H9 (cell line): ENCODE measurements around the gene GPR45. TPM values are rescaled to one million over a fixed set of nuclear protein-coding genes. Genes with fewer than 3 reads are reported as not detected.

ENCODE experiments used
- DNase-seq: peaks from one replicate; pipeline ENCODE4 v3.0.0-alpha.2; 2017
- H2AFZ ChIP-seq: one replicate; pipeline ENCODE4 v1.6.1; 2013; ENCODE audit warnings: mild to moderate bottlenecking, low read length, control low read depth, moderate library complexity
- H2AK5ac ChIP-seq: 2 replicates; pipeline ENCODE4 v1.6.1; 2013; ENCODE audit warnings: low read length, control low read depth, mixed read lengths; ENCODE audit not compliant: insufficient read length
- H2BK120ac ChIP-seq: one replicate; pipeline ENCODE4 v1.6.1; 2013; ENCODE audit warnings: low read depth, mild to moderate bottlenecking, low read length, control low read depth, inconsistent platforms; ENCODE audit not compliant: poor library complexity, severe bottlenecking
- H2BK12ac ChIP-seq: 2 replicates; pipeline ENCODE4 v1.6.1; 2013; ENCODE audit warnings: low read length, control low read depth, mixed read lengths, low read depth; ENCODE audit not compliant: insufficient read length
- H2BK15ac ChIP-seq: 2 replicates; pipeline ENCODE4 v1.6.1; 2013; ENCODE audit warnings: low read depth, low read length, control low read depth
- H2BK20ac ChIP-seq: one replicate; pipeline ENCODE4 v1.6.1; 2013; ENCODE audit warnings: low read depth, mild to moderate bottlenecking, low read length, control low read depth, inconsistent platforms; ENCODE audit not compliant: poor library complexity, severe bottlenecking
- H2BK5ac ChIP-seq: 2 replicates; pipeline ENCODE4 v1.6.1; 2013; ENCODE audit warnings: low read length, control low read depth, mixed read lengths; ENCODE audit not compliant: insufficient read length
- H3K14ac ChIP-seq: 2 replicates; pipeline ENCODE4 v1.6.1; 2013; ENCODE audit warnings: low read length, control low read depth; ENCODE audit not compliant: insufficient read depth
- H3K18ac ChIP-seq: 2 replicates; pipeline ENCODE4 v1.6.1; 2013; ENCODE audit warnings: low read depth, mild to moderate bottlenecking, mixed read lengths, low read length, control low read depth; ENCODE audit not compliant: insufficient read length
- H3K23ac ChIP-seq: 2 replicates; pipeline ENCODE4 v1.6.1; 2013; ENCODE audit warnings: low read length, control low read depth, mixed read lengths, low read depth; ENCODE audit not compliant: insufficient read length
- H3K23me2 ChIP-seq: 2 replicates; pipeline ENCODE4 v1.6.1; 2013; ENCODE audit warnings: low read depth, mild to moderate bottlenecking, mixed read lengths, low read length, control low read depth; ENCODE audit not compliant: insufficient read length, poor library complexity, severe bottlenecking
- H3K27ac ChIP-seq: 2 replicates; pipeline ENCODE4 v1.5.1; 2013; ENCODE audit warnings: low read length, control low read depth, mixed read lengths, low read depth; ENCODE audit not compliant: insufficient read length
- H3K27me3 ChIP-seq: 2 replicates; pipeline ENCODE4 v1.6.1; 2013; ENCODE audit warnings: low read length, control low read depth, inconsistent platforms; ENCODE audit not compliant: insufficient read depth
- H3K4ac ChIP-seq: 2 replicates; pipeline ENCODE4 v1.6.1; 2013; ENCODE audit warnings: low read depth, mild to moderate bottlenecking, control low read depth, inconsistent platforms, low read length, moderate library complexity
- H3K4me1 ChIP-seq: 2 replicates; pipeline ENCODE4 v1.6.1; 2013; ENCODE audit warnings: low read length, control low read depth, inconsistent platforms; ENCODE audit not compliant: insufficient read depth
- H3K4me2 ChIP-seq: 2 replicates; pipeline ENCODE4 v1.6.1; 2013; ENCODE audit warnings: low read length, control low read depth, mixed read lengths; ENCODE audit not compliant: insufficient read length, insufficient read depth
- H3K56ac ChIP-seq: 2 replicates; pipeline ENCODE4 v1.6.1; 2013; ENCODE audit warnings: low read depth, mild to moderate bottlenecking, mixed read lengths, low read length, control low read depth; ENCODE audit not compliant: insufficient read length
- H3K79me1 ChIP-seq: 2 replicates; pipeline ENCODE4 v1.6.1; 2013; ENCODE audit warnings: low read depth, mild to moderate bottlenecking, moderate library complexity, low read length, control low read depth, inconsistent platforms; ENCODE audit not compliant: insufficient read depth, poor library complexity, severe bottlenecking
- H3K79me2 ChIP-seq: 2 replicates; pipeline ENCODE4 v1.6.1; 2013; ENCODE audit warnings: low read length, control low read depth, inconsistent platforms; ENCODE audit not compliant: insufficient read depth
- H3K9ac ChIP-seq: 2 replicates; pipeline ENCODE4 v1.6.1; 2013; ENCODE audit warnings: low read length, control low read depth, mixed read lengths; ENCODE audit not compliant: insufficient read length; ENCODE audit errors: extremely low read depth
- H3K9me3 ChIP-seq: one replicate; pipeline ENCODE4 v1.6.1; 2013; ENCODE audit warnings: low read depth, low read length, inconsistent platforms; ENCODE audit not compliant: control insufficient read depth
- H3T11ph ChIP-seq: one replicate; pipeline ENCODE4 v1.6.1; 2013; ENCODE audit warnings: mild to moderate bottlenecking, low read length, control low read depth, inconsistent platforms
- H4K20me1 ChIP-seq: one replicate; pipeline ENCODE4 v1.6.1; 2013; ENCODE audit not compliant: control insufficient read depth, insufficient read length, insufficient read depth
- H4K5ac ChIP-seq: 2 replicates; pipeline ENCODE4 v1.6.1; 2013; ENCODE audit warnings: low read depth, mild to moderate bottlenecking, mixed read lengths, low read length, control low read depth; ENCODE audit not compliant: insufficient read length
- H4K8ac ChIP-seq: replicated peaks from 2 replicates; pipeline ENCODE4 v1.6.1; 2013; ENCODE audit warnings: low read length, control low read depth, mixed read lengths, low read depth; ENCODE audit not compliant: insufficient read length
- H4K91ac ChIP-seq: 2 replicates; pipeline ENCODE4 v1.6.1; 2013; ENCODE audit warnings: low read depth, mild to moderate bottlenecking, moderate library complexity, mixed read lengths, low read length, control low read depth; ENCODE audit not compliant: insufficient read length
- H3K27ac Mint-ChIP-seq, 3 experiments: 2 replicates in 2 of 3; 3 replicates in 1 of 3; pipeline ENCODE4 v1.8.0; 2020 to 2021; ENCODE audit warnings: mixed read lengths in 3 of 3, mild to moderate bottlenecking in 1 of 3, moderate library complexity in 1 of 3
- H3K27me3 Mint-ChIP-seq: 2 replicates; pipeline ENCODE4 v1.8.0; 2021; ENCODE audit warnings: low read depth, mild to moderate bottlenecking, moderate library complexity, mixed read lengths
- H3K36me3 Mint-ChIP-seq, 3 experiments: 2 replicates in 2 of 3; 3 replicates in 1 of 3; pipeline ENCODE4 v1.8.0; 2020 to 2021; ENCODE audit warnings: low read depth in 3 of 3, mixed read lengths in 3 of 3; ENCODE audit not compliant: insufficient read depth in 1 of 3
- H3K4me1 Mint-ChIP-seq, 2 experiments: 2 replicates each; pipeline ENCODE4 v1.8.0; 2020; ENCODE audit warnings: mixed read lengths in 2 of 2
- H3K4me3 Mint-ChIP-seq, 2 experiments: 2 replicates in 1 of 2; 3 replicates in 1 of 2; pipeline ENCODE4 v1.8.0; 2020 to 2021; ENCODE audit warnings: mild to moderate bottlenecking in 2 of 2, mixed read lengths in 2 of 2, moderate library complexity in 1 of 2
- H3K9me3 Mint-ChIP-seq, 2 experiments: 2 replicates in 1 of 2; 3 replicates in 1 of 2; pipeline ENCODE4 v1.8.0; 2020; ENCODE audit warnings: mild to moderate bottlenecking in 2 of 2, mixed read lengths in 2 of 2, moderate library complexity in 1 of 2
- WGBS: extraction: QIAGEN DNeasy Blood & Tissue Kit; methylation state at CpG from one replicate; pipeline ENCODE4 v1.1.7; 2013; ENCODE audit warnings: missing lambda C conversion rate, low lambda C conversion rate, mixed read lengths; ENCODE audit not compliant: insufficient read length; ENCODE audit errors: extremely low coverage; 5-methylcytosine and 5-hydroxymethylcytosine counted together
- total RNA-seq: library from RNA; stranded (reverse); gene quantifications from 2 replicates; pipeline ENCODE4 v1.2.1, GENCODE V29; 2021
- TF ChIP-seq, protein P1 (sequence below): fragments of 200-600 bp; sonication (generic); conservative IDR thresholded peaks from 3 replicates; pipeline ENCODE4 v1.8.0; 2021; ENCODE audit warnings: antibody characterized with exemption, mild to moderate bottlenecking

Gene GPR45
- total RNA-seq, 1 experiment from 2014 or later = not detected

DNA sequence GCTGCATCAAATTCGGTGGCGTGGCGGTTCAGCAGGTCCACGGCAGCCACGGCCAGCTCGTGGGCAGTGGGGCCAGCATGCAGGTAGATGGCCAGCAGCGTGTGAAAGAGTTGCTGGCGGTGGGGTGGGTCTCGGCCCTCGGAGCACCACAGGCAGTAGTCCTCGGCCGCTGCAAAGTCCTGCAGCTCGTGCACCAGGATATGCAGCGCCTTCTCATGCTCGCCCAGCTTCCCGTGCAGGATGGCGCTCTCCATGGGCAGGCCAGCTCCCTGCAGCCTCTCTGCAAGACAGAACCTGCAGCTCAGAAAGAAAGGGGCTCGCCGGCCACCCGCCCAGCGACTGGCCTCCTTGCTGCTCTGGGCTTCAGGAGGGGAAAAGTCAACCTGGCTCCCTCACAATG is 27.9 kb downstream of the GPR45 start:
- no CpG with 5 or more reads among the region's 21 CpGs for WGBS
- H4K20me1 ChIP-seq = no peaks in the 10 kb centered on the region
- H3K14ac ChIP-seq = no peak overlapping the region
- Mint-ChIP-seq H3K27me3 (no peaks in the 10 kb centered on the region), H3K4me3 (no peak overlapping the region), H3K4me1 (no peaks in the 10 kb centered on the region), H3K36me3 (peaks cover 11 to 85% (median 35%) of the 10 kb centered on the region in 3 experiments; a peak in 6 of 7 replicates), H3K27ac (no peak overlapping the region), H3K9me3 (no peaks in the 10 kb centered on the region)
- H3K4me2 ChIP-seq = no peak overlapping the region
- no peaks in the 10 kb centered on the region for H3K9me3 ChIP-seq
- no peak overlapping the region for H2BK12ac ChIP-seq
- no peaks in the 10 kb centered on the region for H3K79me1 ChIP-seq
- no peak overlapping the region for H3K27ac ChIP-seq
- H4K5ac ChIP-seq = no peak overlapping the region
- H3K23ac ChIP-seq = no peak overlapping the region
- H3K23me2 ChIP-seq = no peaks in the 10 kb centered on the region
- no peak overlapping the region for H4K91ac ChIP-seq
- no peak overlapping the region for H3K9ac ChIP-seq
- no peaks in the 10 kb centered on the region for H3K4me1 ChIP-seq
- TF ChIP-seq, protein P1, sequence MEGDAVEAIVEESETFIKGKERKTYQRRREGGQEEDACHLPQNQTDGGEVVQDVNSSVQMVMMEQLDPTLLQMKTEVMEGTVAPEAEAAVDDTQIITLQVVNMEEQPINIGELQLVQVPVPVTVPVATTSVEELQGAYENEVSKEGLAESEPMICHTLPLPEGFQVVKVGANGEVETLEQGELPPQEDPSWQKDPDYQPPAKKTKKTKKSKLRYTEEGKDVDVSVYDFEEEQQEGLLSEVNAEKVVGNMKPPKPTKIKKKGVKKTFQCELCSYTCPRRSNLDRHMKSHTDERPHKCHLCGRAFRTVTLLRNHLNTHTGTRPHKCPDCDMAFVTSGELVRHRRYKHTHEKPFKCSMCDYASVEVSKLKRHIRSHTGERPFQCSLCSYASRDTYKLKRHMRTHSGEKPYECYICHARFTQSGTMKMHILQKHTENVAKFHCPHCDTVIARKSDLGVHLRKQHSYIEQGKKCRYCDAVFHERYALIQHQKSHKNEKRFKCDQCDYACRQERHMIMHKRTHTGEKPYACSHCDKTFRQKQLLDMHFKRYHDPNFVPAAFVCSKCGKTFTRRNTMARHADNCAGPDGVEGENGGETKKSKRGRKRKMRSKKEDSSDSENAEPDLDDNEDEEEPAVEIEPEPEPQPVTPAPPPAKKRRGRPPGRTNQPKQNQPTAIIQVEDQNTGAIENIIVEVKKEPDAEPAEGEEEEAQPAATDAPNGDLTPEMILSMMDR = no peak
- H3T11ph ChIP-seq = no peak overlapping the region
- H3K4ac ChIP-seq = no peak overlapping the region
- H2BK15ac ChIP-seq = no peak overlapping the region
- H3K79me2 ChIP-seq = no peaks in the 10 kb centered on the region
- H4K8ac ChIP-seq = no peak overlapping the region
- H3K56ac ChIP-seq = no peak overlapping the region
- DNase-seq = no peak
- H3K27me3 ChIP-seq = no peaks in the 10 kb centered on the region
- H3K18ac ChIP-seq = no peak overlapping the region
- H2BK5ac ChIP-seq = no peak overlapping the region
- no peak overlapping the region for H2AK5ac ChIP-seq
- no peak overlapping the region for H2BK20ac ChIP-seq
- H2BK120ac ChIP-seq = no peak overlapping the region
- no peak overlapping the region for H2AFZ ChIP-seq
